Measurements from ENCODE around the gene ARV1. TPM values are rescaled to one million over a fixed set of nuclear protein-coding genes. Genes with fewer than 3 reads are reported as not detected.

ARV1 gene
- total and polyA plus RNA-seq, 2 experiments from 2014 or later = 10.4 to 20.0 TPM

- TF ChIP-seq REST (IDR thresholded peaks at IDR 0.05; ENCODE audit: unreplicated experiment) (no peak), JUNB (IDR thresholded peaks at IDR 0.05; ENCODE audit: unreplicated experiment) (no peak), ZNF462 (CRISPR knock-in tag; IDR thresholded peaks at IDR 0.05) (no peak)
These were observed 6.0 kb upstream of the ARV1 start (continued) for GRCh38 chr1:230972855-230973271.

DNA sequence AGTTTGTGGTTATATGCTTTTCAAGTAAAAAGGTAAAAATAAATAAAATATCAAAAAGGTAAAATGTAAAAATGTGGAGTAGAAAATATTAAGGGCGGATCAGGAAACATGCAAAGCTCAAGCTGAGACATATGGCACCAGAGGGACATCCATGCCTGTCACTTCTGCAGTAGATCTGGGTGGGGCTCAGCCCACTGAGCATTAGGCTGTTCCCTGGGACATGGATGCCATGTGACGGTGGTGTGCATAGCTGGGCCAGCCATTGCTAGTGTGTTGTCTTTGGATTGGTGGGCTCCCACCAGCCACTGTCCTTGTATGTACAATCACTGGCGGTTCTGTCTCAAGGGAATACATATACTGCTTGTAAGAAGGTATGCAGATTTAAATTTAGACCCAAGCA, 3.3 kb upstream of the ARV1 start:
- Histone ChIP-seq H3K27ac (ENCODE audit: low read depth) (no peak overlapping the region), H4K20me1 (replicated peaks; ENCODE audit: insufficient read depth) (peaks cover 29% of the 10 kb centered on the region), H3K79me2 (replicated peaks; ENCODE audit: insufficient read depth) (peaks cover 12% of the 10 kb centered on the region), H3K9me2 (ENCODE audit: insufficient read depth) (no peaks in the 10 kb centered on the region), H3K4me3 (no peak overlapping the region), H3K4me2 (no peak overlapping the region), H3F3A (replicated peaks; ENCODE audit: low read depth) (no peaks in the 10 kb centered on the region), H3K4me1 (ENCODE audit: insufficient read depth) (peaks cover 10% of the 10 kb centered on the region; the same call in 1 of the 2 replicates), H3K27me3 (ENCODE audit: insufficient read depth) (peaks cover 32% of the 10 kb centered on the region), H3K36me3 (ENCODE audit: insufficient read depth) (no peaks in the 10 kb centered on the region), H2AFZ (no peak overlapping the region)
- ATAC-seq = no peak
- DNase-seq (ENCODE audit: low spot score) = no peak
- no peak overlapping the region for H3K27ac Mint-ChIP-seq
- peaks cover 6% of the 10 kb centered on the region for H3K27me3 Mint-ChIP-seq (ENCODE audit: insufficient read depth, low read depth, poor library complexity)
- no peak overlapping the region for H3K4me3 Mint-ChIP-seq
- no peaks in the 10 kb centered on the region for H3K9me3 Mint-ChIP-seq
- H3K36me3 Mint-ChIP-seq (ENCODE audit: low read depth) = no peaks in the 10 kb centered on the region; the same call in 2 of the 3 replicates
- H3K4me1 Mint-ChIP-seq = peaks cover 13% of the 10 kb centered on the region
- TF ChIP-seq CTCF (conservative IDR thresholded peaks at IDR 0.05; ENCODE audit: low read depth in 2 of 2) (no peak), ETS1 (IDR thresholded peaks at IDR 0.05) (no peak), ZNF114 (CRISPR knock-in tag; IDR thresholded peaks at IDR 0.05) (no peak), EZH2 (IDR thresholded peaks at IDR 0.05; ENCODE audit: low read depth, unreplicated experiment) (no peak)

Data from GM23338 (cell line).